Peyer's patch (tissue), 4 donors: Measurements from ENCODE around the gene EXTL1.

Source experiments
- POLR2A ChIP-seq, 2 donors: fragments of 450-650 bp; IDR thresholded peaks; one replicate each; pipeline ENCODE4 v1.5.1; 2017; ENCODE audit warnings: antibody characterized with exemption in 2 of 2, mild to moderate bottlenecking in 2 of 2, moderate library complexity in 2 of 2
- TF ChIP-seq, protein P1 (sequence below), 6 experiments: fragments of 450-650 bp in 4 of 6; fragments of 200-600 bp in 2 of 6; sonication (generic) in 1 of 6; IDR thresholded peaks; one replicate each; pipeline ENCODE4 v1.5.1; 2017 to 2019; ENCODE audit warnings: antibody characterized with exemption in 6 of 6, mild to moderate bottlenecking in 3 of 6, moderate library complexity in 1 of 6

GRCh38 chr1:26066857-26067256 is 45.3 kb downstream of the EXTL1 start:
- TF ChIP-seq, protein P1, sequence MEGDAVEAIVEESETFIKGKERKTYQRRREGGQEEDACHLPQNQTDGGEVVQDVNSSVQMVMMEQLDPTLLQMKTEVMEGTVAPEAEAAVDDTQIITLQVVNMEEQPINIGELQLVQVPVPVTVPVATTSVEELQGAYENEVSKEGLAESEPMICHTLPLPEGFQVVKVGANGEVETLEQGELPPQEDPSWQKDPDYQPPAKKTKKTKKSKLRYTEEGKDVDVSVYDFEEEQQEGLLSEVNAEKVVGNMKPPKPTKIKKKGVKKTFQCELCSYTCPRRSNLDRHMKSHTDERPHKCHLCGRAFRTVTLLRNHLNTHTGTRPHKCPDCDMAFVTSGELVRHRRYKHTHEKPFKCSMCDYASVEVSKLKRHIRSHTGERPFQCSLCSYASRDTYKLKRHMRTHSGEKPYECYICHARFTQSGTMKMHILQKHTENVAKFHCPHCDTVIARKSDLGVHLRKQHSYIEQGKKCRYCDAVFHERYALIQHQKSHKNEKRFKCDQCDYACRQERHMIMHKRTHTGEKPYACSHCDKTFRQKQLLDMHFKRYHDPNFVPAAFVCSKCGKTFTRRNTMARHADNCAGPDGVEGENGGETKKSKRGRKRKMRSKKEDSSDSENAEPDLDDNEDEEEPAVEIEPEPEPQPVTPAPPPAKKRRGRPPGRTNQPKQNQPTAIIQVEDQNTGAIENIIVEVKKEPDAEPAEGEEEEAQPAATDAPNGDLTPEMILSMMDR (IDR thresholded peaks at IDR 0.05), result no peak
- TF ChIP-seq POLR2A (IDR thresholded peaks at IDR 0.05), result no peak
